H1 (cell line): ENCODE measurements around the gene RBBP5. TPM values are rescaled to one million over a fixed set of nuclear protein-coding genes. Genes with fewer than 3 reads are reported as not detected.

Experiments
- CTCF ChIA-PET: fragments of 300-600 bp; sonication (Branson Sonifier 250); formaldehyde crosslinking; loops from one replicate; lab custom pipeline; 2021; ENCODE audit not compliant: partially characterized antibody; lab: Charles Lee
- POLR2A ChIA-PET: fragments of 300-600 bp; sonication (Branson Sonifier 250); formaldehyde crosslinking; loops from one replicate; lab custom pipeline; 2021; ENCODE audit warnings: inconsistent platforms; ENCODE audit not compliant: partially characterized antibody; lab: Charles Lee
- DNase-seq, 2 experiments: peaks; one replicate each; pipeline versions ENCODE4 v3.0.0 to v3.0.0-alpha.2; 2010 to 2022; ENCODE audit warnings: low spot score in 2 of 2, low read depth in 1 of 2, mixed read lengths in 1 of 2
- FAIRE-seq: peaks from 2 replicates; lab custom pipeline; 2011; peaks lifted over from hg19 to GRCh38; lab: Jason Lieb, UNC
- H2AFZ ChIP-seq: 2 replicates; pipeline ENCODE4 v1.8.1; 2012; ENCODE audit warnings: low read length, inconsistent platforms
- H2AK5ac ChIP-seq: 2 replicates; pipeline ENCODE4 v1.6.1; 2013; ENCODE audit warnings: low read depth, low read length
- H2BK120ac ChIP-seq: replicated peaks from 2 replicates; pipeline ENCODE3; 2013; ENCODE audit warnings: low read depth, low read length, inconsistent platforms
- H2BK12ac ChIP-seq: 2 replicates; pipeline ENCODE4 v1.6.1; 2013; ENCODE audit warnings: low read depth, low read length
- H2BK15ac ChIP-seq: 2 replicates; pipeline ENCODE4 v1.6.1; 2013; ENCODE audit warnings: low read length
- H2BK20ac ChIP-seq: 2 replicates; pipeline ENCODE4 v1.6.1; 2013; ENCODE audit warnings: low read length
- H2BK5ac ChIP-seq: 2 replicates; pipeline ENCODE4 v1.6.1; 2013; ENCODE audit warnings: low read depth, low read length
- H3K14ac ChIP-seq: 2 replicates; pipeline ENCODE4 v1.6.1; 2013; ENCODE audit warnings: inconsistent platforms; ENCODE audit not compliant: insufficient read length
- H3K18ac ChIP-seq: 2 replicates; pipeline ENCODE4 v1.6.1; 2013; ENCODE audit warnings: low read length; ENCODE audit errors: extremely low read depth
- H3K23ac ChIP-seq: 2 replicates; pipeline ENCODE4 v1.6.1; 2013; ENCODE audit warnings: inconsistent platforms; ENCODE audit not compliant: insufficient read length
- H3K23me2 ChIP-seq: 2 replicates; pipeline ENCODE4 v1.6.1; 2013; ENCODE audit warnings: low read depth, low read length
- H3K27ac ChIP-seq: 2 replicates; pipeline ENCODE4 v1.6.1; 2011; ENCODE audit warnings: low read depth, low read length, inconsistent platforms
- H3K27me3 ChIP-seq, 4 experiments: replicated peaks in 1 of 4; 1 replicate in 1 of 4; 2 replicates in 3 of 4; pipeline versions ENCODE4 v1.6.1 to v1.8.1; 2011 to 2013; ENCODE audit warnings: low read length in 3 of 4, mild to moderate bottlenecking in 3 of 4, inconsistent platforms in 2 of 4, mixed read lengths in 2 of 4, moderate library complexity in 1 of 4; ENCODE audit not compliant: control insufficient read depth in 3 of 4, insufficient read depth in 3 of 4; ENCODE audit errors: extremely low read depth in 1 of 4
- H3K36me3 ChIP-seq, 4 experiments: 2 replicates each; pipeline versions ENCODE4 v1.6.1 to v1.8.1; 2011 to 2013; ENCODE audit warnings: mild to moderate bottlenecking in 4 of 4, low read length in 3 of 4, moderate library complexity in 2 of 4, control low read depth in 1 of 4, inconsistent platforms in 1 of 4; ENCODE audit not compliant: insufficient read depth in 4 of 4, control insufficient read depth in 2 of 4
- H3K4ac ChIP-seq: replicated peaks from 2 replicates; pipeline ENCODE3; 2013; ENCODE audit warnings: low read length, low read depth, mixed read lengths, inconsistent platforms; ENCODE audit not compliant: insufficient read length
- H3K4me1 ChIP-seq, 4 experiments: replicated peaks in 1 of 4; 1 replicate in 1 of 4; 2 replicates in 3 of 4; pipeline versions ENCODE4 v1.6.1 to v1.8.1; 2011 to 2013; ENCODE audit warnings: low read length in 3 of 4, inconsistent platforms in 2 of 4, mixed read lengths in 1 of 4; ENCODE audit not compliant: insufficient read depth in 4 of 4, control insufficient read depth in 3 of 4
- H3K4me2 ChIP-seq, 2 experiments: 2 replicates each; pipeline versions ENCODE4 v1.6.1 to v1.8.1; 2011 to 2013; ENCODE audit warnings: low read depth in 2 of 2, low read length in 2 of 2, control low read depth in 1 of 2, inconsistent platforms in 1 of 2, mild to moderate bottlenecking in 1 of 2; ENCODE audit not compliant: insufficient read depth in 1 of 2
- H3K4me3 ChIP-seq, 4 experiments: fragments of 200-600, 300-600 bp in 1 of 4; sonication (generic), shearing (Covaris generic), sonication (Bioruptor Twin) in 1 of 4; 2 replicates each; pipeline versions ENCODE4 v1.5.1 to v1.8.1; 2011 to 2016; ENCODE audit warnings: low read length in 4 of 4, low read depth in 3 of 4, control low read depth in 2 of 4, inconsistent platforms in 2 of 4, mild to moderate bottlenecking in 2 of 4, mixed read lengths in 1 of 4, moderate library complexity in 1 of 4; ENCODE audit not compliant: insufficient read depth in 2 of 4; ENCODE audit errors: extremely low read depth in 1 of 4
- H3K56ac ChIP-seq: replicated peaks from 2 replicates; pipeline ENCODE3; 2013; ENCODE audit warnings: low read depth, mild to moderate bottlenecking, mixed read lengths, low read length, inconsistent platforms; ENCODE audit not compliant: insufficient read length
- H3K79me1 ChIP-seq: 2 replicates; pipeline ENCODE4 v1.6.1; 2013; ENCODE audit warnings: low read depth, low read length, control low read depth
- H3K79me2 ChIP-seq, 2 experiments: 2 replicates each; pipeline versions ENCODE4 v1.6.1 to v1.8.1; 2012 to 2013; ENCODE audit warnings: low read length in 2 of 2, mild to moderate bottlenecking in 2 of 2, inconsistent platforms in 1 of 2; ENCODE audit not compliant: insufficient read depth in 2 of 2, control insufficient read depth in 1 of 2
- H3K9ac ChIP-seq, 4 experiments: replicated peaks in 1 of 4; 1 replicate in 1 of 4; 2 replicates in 3 of 4; pipeline versions ENCODE4 v1.6.1 to v1.8.1; 2011 to 2013; ENCODE audit warnings: low read depth in 3 of 4, low read length in 3 of 4, control low read depth in 2 of 4, mild to moderate bottlenecking in 2 of 4, moderate library complexity in 2 of 4, inconsistent platforms in 1 of 4; ENCODE audit errors: extremely low read depth in 1 of 4
- H3K9me3 ChIP-seq, 2 experiments: 2 replicates each; pipeline versions ENCODE4 v1.6.1 to v1.8.1; 2012 to 2013; ENCODE audit warnings: mild to moderate bottlenecking in 2 of 2, moderate library complexity in 2 of 2, control low read depth in 1 of 2, inconsistent platforms in 1 of 2, low read depth in 1 of 2, low read length in 1 of 2, mixed read lengths in 1 of 2; ENCODE audit not compliant: insufficient read depth in 2 of 2
- H4K20me1 ChIP-seq, 2 experiments: replicated peaks in 1 of 2; 2 replicates each; pipeline versions ENCODE3 to v1.8.1; 2011 to 2013; ENCODE audit warnings: inconsistent platforms in 2 of 2, low read length in 2 of 2, mild to moderate bottlenecking in 1 of 2; ENCODE audit not compliant: insufficient read depth in 2 of 2, control insufficient read depth in 1 of 2
- H4K5ac ChIP-seq: 2 replicates; pipeline ENCODE4 v1.6.1; 2013; ENCODE audit warnings: low read length, low read depth, mixed read lengths, inconsistent platforms; ENCODE audit not compliant: insufficient read length
- H4K8ac ChIP-seq: 2 replicates; pipeline ENCODE4 v1.8.0; 2013; ENCODE audit warnings: mild to moderate bottlenecking, moderate library complexity, low read length, inconsistent platforms; ENCODE audit not compliant: insufficient read depth; ENCODE audit errors: extremely low read depth
- H4K91ac ChIP-seq: replicated peaks from 2 replicates; pipeline ENCODE3; 2013; ENCODE audit warnings: low read length, mixed read lengths, inconsistent platforms; ENCODE audit not compliant: insufficient read length
- CHD2 ChIP-seq: IDR thresholded peaks from 2 replicates; pipeline ENCODE4 v1.6.1; 2012; ENCODE audit warnings: low read length, improper control_type of control experiment
- EGR1 ChIP-seq: IDR thresholded peaks from 2 replicates; pipeline ENCODE4 v1.6.1; 2011; ENCODE audit warnings: low read depth, low read length, borderline replicate concordance
- POU5F1 ChIP-seq: IDR thresholded peaks from 2 replicates; pipeline ENCODE4 v1.6.1; 2011; ENCODE audit warnings: low read depth, mild to moderate bottlenecking, low read length, moderate library complexity
- WGBS, 2 experiments: shearing (Covaris generic) in 1 of 2; methylation state at CpG; one replicate each; pipeline versions ENCODE4 v1.1.6 to v1.1.7; 2013 to 2015; ENCODE audit warnings: low lambda C conversion rate in 2 of 2, mixed read lengths in 2 of 2, inconsistent platforms in 1 of 2, low coverage in 1 of 2, missing lambda C conversion rate in 1 of 2; ENCODE audit not compliant: insufficient replicate concordance in 2 of 2, insufficient coverage in 1 of 2, insufficient read length in 1 of 2; ENCODE audit errors: extremely low coverage in 1 of 2, missing lambda C conversion rate in 1 of 2; 5-methylcytosine and 5-hydroxymethylcytosine counted together
- polyA plus RNA-seq, 7 experiments: library from polyadenylated mRNA; depleted of rRNA in 3 of 7; stranded (reverse) in 5 of 7; unstranded in 2 of 7; fragments of >200 nt in 5 of 7; fragments of 200-250 nt in 2 of 7; gene quantifications; 1 replicate in 5 of 7; 2 replicates in 1 of 7; 4 replicates in 1 of 7; pipeline versions ENCODE4 v1.2.1 to v1.2.3, GENCODE V29; 2011 to 2013; ENCODE audit warnings: missing spikeins in 2 of 7, mixed read lengths in 2 of 7
- total RNA-seq: library from RNA; stranded (reverse); fragmentation: NEBNext Ultra II Directional; extraction: Animal tissue kit (Norgen Biotek cat#: 25700); gene quantifications from 2 replicates; pipeline ENCODE4 v1.2.1, GENCODE V29; 2021
- TF ChIP-seq, protein P1 (sequence below): IDR thresholded peaks from 2 replicates; pipeline ENCODE4 v1.6.1; 2011; ENCODE audit warnings: low read length, improper control_type of control experiment

Gene RBBP5
- total and polyA plus RNA-seq, 2 of the 8 experiments (the other 6 are each of a cell fraction or from before 2014, with no cell fraction given), result 6.7 to 21.5 TPM

DNA sequence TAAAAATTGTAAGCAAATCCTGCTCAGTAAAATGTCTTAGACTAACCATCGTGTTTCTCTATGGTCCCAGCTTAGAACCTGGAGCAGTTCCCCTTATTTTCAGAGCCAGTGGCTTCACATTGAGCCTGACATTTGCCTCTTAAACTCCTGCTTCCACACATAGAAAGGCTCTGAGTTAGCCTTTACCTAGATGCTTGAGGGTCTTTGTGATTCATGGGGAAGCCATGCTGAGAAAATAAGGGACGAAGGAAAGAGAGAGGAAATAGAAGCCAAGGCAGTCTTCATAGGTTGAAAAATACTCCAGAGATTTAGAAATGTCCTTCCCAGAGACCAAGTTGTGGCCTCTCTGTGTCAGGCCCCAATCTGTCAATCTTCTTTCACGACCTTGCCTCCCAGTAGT is 16.1 kb upstream of the RBBP5 start:
- H3K56ac ChIP-seq, result no peak overlapping the region
- POLR2A ChIA-PET, result interaction anchor here (1.2 to 1.4 kb wide), 2 partner anchors 15 to 39 kb away, joined by 3 to 6 read pairs; partner anchors contain the start of gene RBBP5
- TF ChIP-seq CHD2, result no peak
- TF ChIP-seq POU5F1, result peak; percentile 82; the same call in 1 of the 2 replicates
- TF ChIP-seq EGR1, result 0 out of 2 replicates have a peak, but pooled peaks have one; percentile 29
- TF ChIP-seq, protein P1, sequence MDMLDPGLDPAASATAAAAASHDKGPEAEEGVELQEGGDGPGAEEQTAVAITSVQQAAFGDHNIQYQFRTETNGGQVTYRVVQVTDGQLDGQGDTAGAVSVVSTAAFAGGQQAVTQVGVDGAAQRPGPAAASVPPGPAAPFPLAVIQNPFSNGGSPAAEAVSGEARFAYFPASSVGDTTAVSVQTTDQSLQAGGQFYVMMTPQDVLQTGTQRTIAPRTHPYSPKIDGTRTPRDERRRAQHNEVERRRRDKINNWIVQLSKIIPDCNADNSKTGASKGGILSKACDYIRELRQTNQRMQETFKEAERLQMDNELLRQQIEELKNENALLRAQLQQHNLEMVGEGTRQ, result no peak
- no peaks in the 10 kb centered on the region for H3K79me1 ChIP-seq
- no peaks in the 10 kb centered on the region for H3K23me2 ChIP-seq
- no peaks in the 10 kb centered on the region for H3K79me2 ChIP-seq
- no peak overlapping the region for H4K8ac ChIP-seq
- H3K14ac ChIP-seq, result no peak overlapping the region
- H3K36me3 ChIP-seq, result no peaks in the 10 kb centered on the region
- H3K4me2 ChIP-seq, result peak overlapping the region in 1 of 2 experiments; percentile 35; a peak in 2 of 4 replicates
- WGBS, 2 experiments, result 62% methylated on average over 3 of the region's 3 CpGs; no CpG with 5 or more reads in 1 of the 2 experiments
- no peak overlapping the region for H3K27ac ChIP-seq
- H4K5ac ChIP-seq, result no peak overlapping the region
- CTCF ChIA-PET, result interaction anchor here (1.1 to 4.5 kb wide), 2 partner anchors 14 to 119 kb away, joined by 3 to 46 read pairs; partner anchors contain the start of gene RBBP5
- H4K91ac ChIP-seq, result no peak overlapping the region
- no peak overlapping the region for H2BK20ac ChIP-seq
- peak overlapping the region; percentile 94; the same call in 1 of the 2 replicates for H2BK12ac ChIP-seq
- no peak overlapping the region for H2AFZ ChIP-seq
- H3K4me1 ChIP-seq, result peaks cover 0 to 3% (median 0%) of the 10 kb centered on the region in 4 experiments; a peak in 2 of 7 replicates
- no peak overlapping the region for H2BK15ac ChIP-seq
- FAIRE-seq, result no peak
- no peak overlapping the region for H3K23ac ChIP-seq
- H3K18ac ChIP-seq, result no peak overlapping the region
- H2AK5ac ChIP-seq, result 0 out of 2 replicates have a peak overlapping the region, but pooled peaks have one; percentile 53
- H3K27me3 ChIP-seq, result no peaks in the 10 kb centered on the region
- H3K4ac ChIP-seq, result no peak overlapping the region
- H3K9me3 ChIP-seq, result peaks cover 0 to 2% of the 10 kb centered on the region in 2 experiments; a peak in 1 of 4 replicates
- no peak overlapping the region for H3K9ac ChIP-seq
- H2BK120ac ChIP-seq, result no peak overlapping the region
- peak overlapping the region; percentile 88 for H2BK5ac ChIP-seq
- H3K4me3 ChIP-seq, result no peak overlapping the region
- DNase-seq, result no peak
- peaks cover 0 to 1% of the 10 kb centered on the region in 2 experiments for H4K20me1 ChIP-seq
